GM21576 (cell line): ENCODE results near the gene NPAP1.
"Not testable (repeated sequence)": the region's sequence is repeated elsewhere in the genome, so short reads cannot be mapped to it uniquely, and the experiment has no call there.

Source experiments
- ATAC-seq: cut with Tn5 transposase; IDR thresholded peaks from one replicate; pipeline ENCODE4 v1.9.1; 2021; ENCODE audit warnings: mild to moderate bottlenecking, moderate library complexity; ENCODE audit not compliant: unreplicated experiment

Gene NPAP1

GRCh38 chr15:24675332-24676144, at the start of gene NPAP1:
Gene NPAP1 (plus strand): TSS chr15:24675775. CDS start chr15:24675868, 93 bp downstream.
- no peak for ATAC-seq

GRCh38 chr15:24627443-24627842, 48.1 kb upstream of the NPAP1 start:
- ATAC-seq, result no peak

- no peak for ATAC-seq
These were observed 42.5 kb upstream of the NPAP1 start for GRCh38 chr15:24633082-24633481.

- ATAC-seq, result not testable (repeated sequence)
These were observed 36.2 kb upstream of the NPAP1 start for GRCh38 chr15:24639412-24639811.

GRCh38 chr15:24645627-24646026, 29.9 kb upstream of the NPAP1 start:
- ATAC-seq, result no peak

GRCh38 chr15:24659622-24660021, 16.0 kb upstream of the NPAP1 start:
- no peak for ATAC-seq

GRCh38 chr15:24662991-24663390, 12.6 kb upstream of the NPAP1 start:
- no peak for ATAC-seq

- no peak for ATAC-seq
These were observed 856 bp downstream of the NPAP1 start for GRCh38 chr15:24676431-24676830.

GRCh38 chr15:24678485-24678884, 2.9 kb downstream of the NPAP1 start:
- no peak for ATAC-seq

- ATAC-seq, result no peak
These were observed 6.4 kb downstream of the NPAP1 start for GRCh38 chr15:24682002-24682401.

GRCh38 chr15:24682905-24683304, 7.3 kb downstream of the NPAP1 start:
- ATAC-seq, result not testable (repeated sequence)

GRCh38 chr15:24683736-24684135, 8.2 kb downstream of the NPAP1 start:
- no peak for ATAC-seq

GRCh38 chr15:24684313-24684712, 8.7 kb downstream of the NPAP1 start:
- no peak for ATAC-seq

- ATAC-seq, result no peak
These were observed 20.6 kb downstream of the NPAP1 start for GRCh38 chr15:24696201-24696600.

- ATAC-seq, result no peak
These were observed 21.3 kb downstream of the NPAP1 start for GRCh38 chr15:24696842-24697241.

- no peak for ATAC-seq
These were observed 42.9 kb downstream of the NPAP1 start for GRCh38 chr15:24718289-24719082.

- ATAC-seq, result no peak
These were observed 54.2 kb downstream of the NPAP1 start for GRCh38 chr15:24729760-24730159.
